22Rv1 (cell line): Measurements from ENCODE around the gene NLRC3.

Experiments used
- ZFX ChIP-seq: fragments of 450-650 bp; IDR thresholded peaks from 2 replicates; pipeline ENCODE4 v1.6.1; 2017; ENCODE audit warnings: antibody characterized with exemption, borderline replicate concordance
- TF ChIP-seq, protein P1 (sequence below): fragments of 450-650 bp; IDR thresholded peaks from 2 replicates; pipeline ENCODE4 v1.5.1; 2017; ENCODE audit warnings: mild to moderate bottlenecking

DNA sequence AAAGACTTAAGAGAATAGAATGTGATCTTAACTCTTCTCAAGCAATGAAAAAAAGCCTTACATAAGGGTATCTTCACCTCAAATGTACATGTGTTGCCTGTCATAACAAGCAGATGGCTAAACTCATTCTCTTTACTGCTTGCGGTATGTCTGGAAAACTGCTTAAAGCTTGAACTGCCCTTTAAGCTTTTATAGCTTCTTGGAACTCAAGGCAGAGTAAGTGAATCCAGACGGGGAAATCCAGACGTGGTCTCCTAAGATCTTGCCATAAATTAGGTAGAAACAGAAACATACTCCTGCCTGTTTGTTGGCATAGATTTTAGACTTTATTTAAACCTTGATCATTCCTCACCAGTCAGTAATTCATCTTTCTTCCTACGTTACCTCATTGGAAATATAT, 56.8 kb downstream of the NLRC3 start:
- TF ChIP-seq, protein P1, sequence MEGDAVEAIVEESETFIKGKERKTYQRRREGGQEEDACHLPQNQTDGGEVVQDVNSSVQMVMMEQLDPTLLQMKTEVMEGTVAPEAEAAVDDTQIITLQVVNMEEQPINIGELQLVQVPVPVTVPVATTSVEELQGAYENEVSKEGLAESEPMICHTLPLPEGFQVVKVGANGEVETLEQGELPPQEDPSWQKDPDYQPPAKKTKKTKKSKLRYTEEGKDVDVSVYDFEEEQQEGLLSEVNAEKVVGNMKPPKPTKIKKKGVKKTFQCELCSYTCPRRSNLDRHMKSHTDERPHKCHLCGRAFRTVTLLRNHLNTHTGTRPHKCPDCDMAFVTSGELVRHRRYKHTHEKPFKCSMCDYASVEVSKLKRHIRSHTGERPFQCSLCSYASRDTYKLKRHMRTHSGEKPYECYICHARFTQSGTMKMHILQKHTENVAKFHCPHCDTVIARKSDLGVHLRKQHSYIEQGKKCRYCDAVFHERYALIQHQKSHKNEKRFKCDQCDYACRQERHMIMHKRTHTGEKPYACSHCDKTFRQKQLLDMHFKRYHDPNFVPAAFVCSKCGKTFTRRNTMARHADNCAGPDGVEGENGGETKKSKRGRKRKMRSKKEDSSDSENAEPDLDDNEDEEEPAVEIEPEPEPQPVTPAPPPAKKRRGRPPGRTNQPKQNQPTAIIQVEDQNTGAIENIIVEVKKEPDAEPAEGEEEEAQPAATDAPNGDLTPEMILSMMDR = no peak
- no peak for TF ChIP-seq ZFX
